Measurements from ENCODE around the gene GRXCR1.

DNA sequence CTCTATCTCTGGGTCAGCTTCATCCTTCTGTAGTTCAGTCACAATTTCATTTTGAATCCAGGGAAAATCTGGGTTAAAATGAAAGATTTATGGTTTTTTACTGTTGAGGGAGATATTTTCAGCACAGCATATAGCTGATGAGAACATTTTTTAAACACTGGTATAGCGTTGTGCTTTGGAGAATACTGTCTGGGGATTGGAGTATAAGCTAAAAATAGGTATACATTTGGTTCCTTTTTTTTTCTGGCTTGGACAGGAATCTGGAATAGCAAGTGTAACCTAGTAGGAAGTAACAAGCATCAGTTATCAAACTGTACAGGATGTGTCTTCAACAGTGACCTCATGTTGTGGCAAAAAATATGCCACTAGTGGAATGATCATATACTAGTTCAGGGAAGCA lies 149.1 kb downstream of the GRXCR1 start:
- TF ChIP-seq GATA2 (IDR thresholded peaks at IDR 0.05; ENCODE audit: low read depth, low read length) (no peak), GATA3 (IDR thresholded peaks at IDR 0.05; ENCODE audit: low read depth, low read length) (no peak)

Measured in SH-SY5Y (cell line).